Ecto neural progenitor cell (in vitro differentiated cells): Measurements from ENCODE around the gene SPATA31A3.
"Not testable (repeated sequence)": the region's sequence is repeated elsewhere in the genome, so short reads cannot be mapped to it uniquely, and the experiment has no call there.

Experiments used
- DNase-seq: peaks from one replicate; pipeline ENCODE4 v3.0.0-alpha.2; 2018; ENCODE audit warnings: low spot score

The SPATA31A3 gene

GRCh38 chr9:66992450-66992849, at the start of gene SPATA31A3:
TSS of gene SPATA31A3 (minus strand) at chr9:66992550. CDS start at chr9:66992521, 29 bp downstream.
- DNase-seq: not testable (repeated sequence)

- not testable (repeated sequence) for DNase-seq
These were observed 39.8 kb downstream of the SPATA31A3 start for GRCh38 chr9:66952576-66952975.

- not testable (repeated sequence) for DNase-seq
These were observed 49.8 kb downstream of the SPATA31A3 start for GRCh38 chr9:66942400-66943155.

GRCh38 chr9:66939878-66940830, 52.2 kb downstream of the SPATA31A3 start:
- not testable (repeated sequence) for DNase-seq

GRCh38 chr9:66938322-66938721, 54.0 kb downstream of the SPATA31A3 start:
- not testable (repeated sequence) for DNase-seq

GRCh38 chr9:66937662-66938061, 54.7 kb downstream of the SPATA31A3 start:
- DNase-seq: not testable (repeated sequence)
